Measurements from ENCODE around the gene RASA3.

DNA sequence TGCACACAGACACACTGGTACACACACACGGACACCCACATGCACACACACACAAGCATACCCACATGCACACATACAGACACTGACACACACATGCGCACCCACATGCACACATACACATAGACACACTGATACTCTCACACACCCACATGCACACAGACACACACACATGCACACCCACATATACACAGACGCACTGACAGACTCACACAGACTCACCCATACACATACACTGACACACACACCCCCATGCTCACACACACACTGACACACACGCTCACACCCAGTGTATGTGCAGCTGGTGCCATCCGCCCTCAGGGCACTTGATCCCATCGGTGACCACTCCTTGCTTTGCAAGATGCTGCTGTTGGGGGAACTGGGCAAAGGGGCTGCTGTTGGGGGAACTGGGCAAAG lies 9.7 kb upstream of the RASA3 start:
- TF ChIP-seq, protein P1, sequence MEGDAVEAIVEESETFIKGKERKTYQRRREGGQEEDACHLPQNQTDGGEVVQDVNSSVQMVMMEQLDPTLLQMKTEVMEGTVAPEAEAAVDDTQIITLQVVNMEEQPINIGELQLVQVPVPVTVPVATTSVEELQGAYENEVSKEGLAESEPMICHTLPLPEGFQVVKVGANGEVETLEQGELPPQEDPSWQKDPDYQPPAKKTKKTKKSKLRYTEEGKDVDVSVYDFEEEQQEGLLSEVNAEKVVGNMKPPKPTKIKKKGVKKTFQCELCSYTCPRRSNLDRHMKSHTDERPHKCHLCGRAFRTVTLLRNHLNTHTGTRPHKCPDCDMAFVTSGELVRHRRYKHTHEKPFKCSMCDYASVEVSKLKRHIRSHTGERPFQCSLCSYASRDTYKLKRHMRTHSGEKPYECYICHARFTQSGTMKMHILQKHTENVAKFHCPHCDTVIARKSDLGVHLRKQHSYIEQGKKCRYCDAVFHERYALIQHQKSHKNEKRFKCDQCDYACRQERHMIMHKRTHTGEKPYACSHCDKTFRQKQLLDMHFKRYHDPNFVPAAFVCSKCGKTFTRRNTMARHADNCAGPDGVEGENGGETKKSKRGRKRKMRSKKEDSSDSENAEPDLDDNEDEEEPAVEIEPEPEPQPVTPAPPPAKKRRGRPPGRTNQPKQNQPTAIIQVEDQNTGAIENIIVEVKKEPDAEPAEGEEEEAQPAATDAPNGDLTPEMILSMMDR (conservative IDR thresholded peaks at IDR 0.05; ENCODE audit: low read depth, low read length) = no peak
- TF ChIP-seq POLR2A (IDR thresholded peaks at IDR 0.05; ENCODE audit: low read depth, low read length) (no peak), NFE2L2 (IDR thresholded peaks at IDR 0.05; ENCODE audit: low read depth, low read length) (no peak), SMC3 (IDR thresholded peaks at IDR 0.05; ENCODE audit: low read depth, low read length) (no peak), MXI1 (IDR thresholded peaks at IDR 0.05; ENCODE audit: borderline replicate concordance, low read depth, low read length) (no peak)
- TF ChIP-seq, protein P2, sequence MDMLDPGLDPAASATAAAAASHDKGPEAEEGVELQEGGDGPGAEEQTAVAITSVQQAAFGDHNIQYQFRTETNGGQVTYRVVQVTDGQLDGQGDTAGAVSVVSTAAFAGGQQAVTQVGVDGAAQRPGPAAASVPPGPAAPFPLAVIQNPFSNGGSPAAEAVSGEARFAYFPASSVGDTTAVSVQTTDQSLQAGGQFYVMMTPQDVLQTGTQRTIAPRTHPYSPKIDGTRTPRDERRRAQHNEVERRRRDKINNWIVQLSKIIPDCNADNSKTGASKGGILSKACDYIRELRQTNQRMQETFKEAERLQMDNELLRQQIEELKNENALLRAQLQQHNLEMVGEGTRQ (IDR thresholded peaks at IDR 0.05; ENCODE audit: low read depth, low read length) = no peak
- TF ChIP-seq, protein P3, sequence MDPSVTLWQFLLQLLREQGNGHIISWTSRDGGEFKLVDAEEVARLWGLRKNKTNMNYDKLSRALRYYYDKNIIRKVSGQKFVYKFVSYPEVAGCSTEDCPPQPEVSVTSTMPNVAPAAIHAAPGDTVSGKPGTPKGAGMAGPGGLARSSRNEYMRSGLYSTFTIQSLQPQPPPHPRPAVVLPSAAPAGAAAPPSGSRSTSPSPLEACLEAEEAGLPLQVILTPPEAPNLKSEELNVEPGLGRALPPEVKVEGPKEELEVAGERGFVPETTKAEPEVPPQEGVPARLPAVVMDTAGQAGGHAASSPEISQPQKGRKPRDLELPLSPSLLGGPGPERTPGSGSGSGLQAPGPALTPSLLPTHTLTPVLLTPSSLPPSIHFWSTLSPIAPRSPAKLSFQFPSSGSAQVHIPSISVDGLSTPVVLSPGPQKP (IDR thresholded peaks at IDR 0.05; ENCODE audit: borderline replicate concordance, low read depth, low read length) = no peak

Data from IMR-90 (cell line).